ENCODE data around the gene CWC22.

- TF ChIP-seq CTCF (IDR thresholded peaks at IDR 0.05; ENCODE audit: insufficient read depth, low read length) (no peak), REST (IDR thresholded peaks at IDR 0.05; ENCODE audit: insufficient replicate concordance, low read depth) (no peak), POLR2AphosphoS5 (IDR thresholded peaks at IDR 0.05; ENCODE audit: low read depth) (no peak), SPI1 (IDR thresholded peaks at IDR 0.05; ENCODE audit: borderline replicate concordance, low read depth) (no peak), GABPA (IDR thresholded peaks at IDR 0.05; ENCODE audit: low read depth) (no peak)
Measured at GRCh38 chr2:179985163-179985820, 21.8 kb downstream of the CWC22 start.
